Measurements from ENCODE around the gene FTCDNL1. TPM values are rescaled to one million over a fixed set of nuclear protein-coding genes. Genes with fewer than 3 reads are reported as not detected.

FTCDNL1 gene
- total and polyA plus RNA-seq, 9 of the 15 experiments (the other 6 are each of a cell fraction or from before 2014, with no cell fraction given): 0.13 to 0.58 (median 0.32) TPM

DNA sequence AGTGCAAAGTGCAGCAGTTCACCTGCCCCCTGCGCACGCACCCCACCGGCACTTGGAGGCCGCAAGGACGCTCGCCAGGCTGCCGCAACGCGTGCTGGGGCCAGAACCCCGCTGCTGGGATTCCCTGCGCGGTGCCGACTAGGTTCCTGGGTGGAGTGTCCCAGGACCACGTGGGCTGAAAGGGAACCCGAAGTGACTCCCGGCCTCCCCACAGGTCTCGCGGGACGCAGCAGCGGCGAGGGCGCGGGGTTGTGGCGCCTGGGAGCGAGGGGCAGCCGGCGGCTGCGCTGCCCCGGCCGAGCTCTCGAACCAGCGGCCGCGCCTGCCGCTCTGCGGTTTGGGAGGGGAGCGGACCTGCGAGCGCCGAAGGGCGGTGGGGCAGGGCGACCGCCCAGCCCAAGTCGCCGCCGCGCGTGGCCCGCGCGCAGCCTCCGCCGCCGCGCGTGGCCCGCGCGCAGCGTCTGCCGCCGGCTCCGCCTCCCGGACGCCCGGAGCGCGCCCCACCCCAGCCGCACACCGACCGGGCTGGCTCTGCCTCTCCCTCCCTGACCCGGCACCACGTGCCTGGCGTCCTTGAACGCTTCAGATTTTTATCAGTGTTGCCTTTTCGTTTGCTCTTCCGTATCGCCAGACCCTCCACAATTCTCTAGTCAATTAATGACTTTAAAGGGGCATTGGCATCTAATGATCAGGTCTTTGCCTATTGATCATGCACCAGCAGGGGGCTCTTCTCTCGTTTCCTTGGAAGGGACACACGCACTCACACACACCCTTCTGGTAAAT lies at the start of gene FTCDNL1 (continued):
- TF ChIP-seq ILF3 (IDR thresholded peaks at IDR 0.05; ENCODE audit: borderline replicate concordance) (no peak), ZNF12 (CRISPR knock-in tag; IDR thresholded peaks at IDR 0.05) (no peak), SLC30A9 (CRISPR knock-in tag; IDR thresholded peaks at IDR 0.05) (no peak), POLR2A (conservative IDR thresholded peaks at IDR 0.05) (peak; percentile 56; the same call in 1 of the 2 replicates), BRD9 (IDR thresholded peaks at IDR 0.05; ENCODE audit: low read depth, partially characterized antibody) (no peak), HDAC2 (IDR thresholded peaks at IDR 0.05) (0 out of 2 replicates have a peak, but pooled peaks have one; percentile 43), TAF1 (IDR thresholded peaks at IDR 0.05; ENCODE audit: control insufficient read depth, extremely low read depth, insufficient read depth, low read length, severe bottlenecking) (no peak)
- TF ChIP-seq, protein P1, sequence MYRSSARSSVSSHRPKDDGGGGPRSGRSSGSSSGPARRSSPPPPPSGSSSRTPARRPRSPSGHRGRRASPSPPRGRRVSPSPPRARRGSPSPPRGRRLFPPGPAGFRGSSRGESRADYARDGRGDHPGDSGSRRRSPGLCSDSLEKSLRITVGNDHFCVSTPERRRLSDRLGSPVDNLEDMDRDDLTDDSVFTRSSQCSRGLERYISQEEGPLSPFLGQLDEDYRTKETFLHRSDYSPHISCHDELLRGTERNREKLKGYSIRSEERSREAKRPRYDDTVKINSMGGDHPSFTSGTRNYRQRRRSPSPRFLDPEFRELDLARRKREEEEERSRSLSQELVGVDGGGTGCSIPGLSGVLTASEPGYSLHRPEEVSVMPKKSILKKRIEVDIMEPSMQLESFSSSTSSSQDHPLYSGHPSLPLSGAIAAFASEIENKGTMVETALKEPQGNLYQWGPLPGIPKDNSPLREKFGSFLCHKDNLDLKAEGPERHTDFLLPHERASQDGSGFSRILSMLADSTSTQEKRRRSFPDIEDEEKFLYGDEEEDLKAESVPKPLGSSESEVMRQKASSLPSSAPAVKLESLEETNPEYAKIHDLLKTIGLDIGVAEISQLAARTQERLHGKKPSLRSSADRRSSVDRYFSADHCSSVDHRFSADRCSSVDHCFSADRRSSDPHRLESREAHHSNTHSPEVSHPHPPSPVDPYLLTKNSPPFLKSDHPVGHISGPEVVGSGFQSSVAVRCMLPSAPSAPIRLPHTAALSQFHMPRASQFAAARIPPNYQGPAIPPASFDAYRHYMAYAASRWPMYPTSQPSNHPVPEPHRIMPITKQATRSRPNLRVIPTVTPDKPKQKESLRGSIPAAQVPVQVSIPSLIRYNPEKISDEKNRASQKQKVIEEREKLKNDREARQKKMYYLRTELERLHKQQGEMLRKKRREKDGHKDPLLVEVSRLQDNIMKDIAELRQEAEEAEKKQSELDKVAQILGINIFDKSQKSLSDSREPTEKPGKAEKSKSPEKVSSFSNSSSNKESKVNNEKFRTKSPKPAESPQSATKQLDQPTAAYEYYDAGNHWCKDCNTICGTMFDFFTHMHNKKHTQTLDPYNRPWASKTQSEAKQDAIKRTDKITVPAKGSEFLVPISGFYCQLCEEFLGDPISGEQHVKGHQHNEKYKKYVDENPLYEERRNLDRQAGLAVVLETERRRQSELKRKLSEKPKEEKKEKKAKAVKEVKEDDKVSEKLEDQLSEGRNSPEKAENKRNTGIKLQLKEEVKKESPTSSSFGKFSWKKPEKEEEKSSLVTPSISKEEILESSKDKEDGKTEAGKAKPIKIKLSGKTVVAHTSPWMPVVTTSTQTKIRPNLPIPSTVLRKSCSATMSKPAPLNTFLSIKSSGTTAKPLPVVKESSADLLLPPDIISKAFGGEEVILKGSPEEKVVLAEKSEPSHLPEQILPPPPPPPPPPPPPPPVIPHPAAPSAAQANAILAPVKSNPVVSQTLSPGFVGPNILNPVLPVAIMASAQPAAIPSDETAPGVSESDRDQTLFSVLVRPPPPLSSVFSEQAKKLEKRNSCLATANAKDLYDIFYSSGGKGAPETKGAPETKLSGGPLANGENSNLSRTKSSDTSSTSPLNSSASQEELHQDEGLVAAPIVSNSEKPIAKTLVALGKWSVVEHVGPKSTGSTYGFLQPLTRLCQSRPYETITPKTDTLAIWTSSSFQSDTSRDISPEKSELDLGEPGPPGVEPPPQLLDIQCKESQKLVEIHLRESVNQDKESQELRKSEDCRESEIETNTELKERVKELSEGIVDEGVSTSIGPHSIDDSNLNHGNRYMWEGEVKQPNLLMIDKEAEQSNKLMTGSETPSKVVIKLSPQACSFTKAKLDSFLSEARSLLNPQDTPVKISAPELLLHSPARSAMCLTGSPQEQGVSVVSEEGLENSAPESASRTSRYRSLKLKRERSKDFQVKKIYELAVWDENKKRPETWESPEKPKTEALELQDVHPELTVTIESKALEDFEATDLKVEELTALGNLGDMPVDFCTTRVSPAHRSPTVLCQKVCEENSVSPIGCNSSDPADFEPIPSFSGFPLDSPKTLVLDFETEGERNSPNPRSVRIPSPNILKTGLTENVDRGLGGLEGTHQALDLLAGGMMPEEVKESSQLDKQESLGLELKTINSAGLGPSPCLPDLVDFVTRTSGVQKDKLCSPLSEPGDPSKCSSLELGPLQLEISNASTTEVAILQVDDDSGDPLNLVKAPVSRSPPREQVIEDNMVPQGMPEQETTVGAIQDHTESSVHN (IDR thresholded peaks at IDR 0.05; ENCODE audit: borderline replicate concordance in 1 of 2, low read depth in 1 of 2): no peak
- TF ChIP-seq, protein P2, sequence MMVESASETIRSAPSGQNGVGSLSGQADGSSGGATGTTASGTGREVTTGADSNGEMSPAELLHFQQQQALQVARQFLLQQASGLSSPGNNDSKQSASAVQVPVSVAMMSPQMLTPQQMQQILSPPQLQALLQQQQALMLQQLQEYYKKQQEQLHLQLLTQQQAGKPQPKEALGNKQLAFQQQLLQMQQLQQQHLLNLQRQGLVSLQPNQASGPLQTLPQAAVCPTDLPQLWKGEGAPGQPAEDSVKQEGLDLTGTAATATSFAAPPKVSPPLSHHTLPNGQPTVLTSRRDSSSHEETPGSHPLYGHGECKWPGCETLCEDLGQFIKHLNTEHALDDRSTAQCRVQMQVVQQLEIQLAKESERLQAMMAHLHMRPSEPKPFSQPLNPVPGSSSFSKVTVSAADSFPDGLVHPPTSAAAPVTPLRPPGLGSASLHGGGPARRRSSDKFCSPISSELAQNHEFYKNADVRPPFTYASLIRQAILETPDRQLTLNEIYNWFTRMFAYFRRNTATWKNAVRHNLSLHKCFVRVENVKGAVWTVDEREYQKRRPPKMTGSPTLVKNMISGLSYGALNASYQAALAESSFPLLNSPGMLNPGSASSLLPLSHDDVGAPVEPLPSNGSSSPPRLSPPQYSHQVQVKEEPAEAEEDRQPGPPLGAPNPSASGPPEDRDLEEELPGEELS (CRISPR knock-in tag; IDR thresholded peaks at IDR 0.05; ENCODE audit: borderline replicate concordance): no peak
- TF ChIP-seq, protein P3, sequence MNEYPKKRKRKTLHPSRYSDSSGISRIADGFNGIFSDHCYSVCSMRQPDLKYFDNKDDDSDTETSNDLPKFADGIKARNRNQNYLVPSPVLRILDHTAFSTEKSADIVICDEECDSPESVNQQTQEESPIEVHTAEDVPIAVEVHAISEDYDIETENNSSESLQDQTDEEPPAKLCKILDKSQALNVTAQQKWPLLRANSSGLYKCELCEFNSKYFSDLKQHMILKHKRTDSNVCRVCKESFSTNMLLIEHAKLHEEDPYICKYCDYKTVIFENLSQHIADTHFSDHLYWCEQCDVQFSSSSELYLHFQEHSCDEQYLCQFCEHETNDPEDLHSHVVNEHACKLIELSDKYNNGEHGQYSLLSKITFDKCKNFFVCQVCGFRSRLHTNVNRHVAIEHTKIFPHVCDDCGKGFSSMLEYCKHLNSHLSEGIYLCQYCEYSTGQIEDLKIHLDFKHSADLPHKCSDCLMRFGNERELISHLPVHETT (CRISPR knock-in tag; conservative IDR thresholded peaks at IDR 0.05 in 1 of 2, IDR thresholded peaks at IDR 0.05 in 1 of 2): 0 out of 4 replicates have a peak, but pooled peaks of 1 of the 2 experiments have one; percentile 23
- TF ChIP-seq, protein P4, sequence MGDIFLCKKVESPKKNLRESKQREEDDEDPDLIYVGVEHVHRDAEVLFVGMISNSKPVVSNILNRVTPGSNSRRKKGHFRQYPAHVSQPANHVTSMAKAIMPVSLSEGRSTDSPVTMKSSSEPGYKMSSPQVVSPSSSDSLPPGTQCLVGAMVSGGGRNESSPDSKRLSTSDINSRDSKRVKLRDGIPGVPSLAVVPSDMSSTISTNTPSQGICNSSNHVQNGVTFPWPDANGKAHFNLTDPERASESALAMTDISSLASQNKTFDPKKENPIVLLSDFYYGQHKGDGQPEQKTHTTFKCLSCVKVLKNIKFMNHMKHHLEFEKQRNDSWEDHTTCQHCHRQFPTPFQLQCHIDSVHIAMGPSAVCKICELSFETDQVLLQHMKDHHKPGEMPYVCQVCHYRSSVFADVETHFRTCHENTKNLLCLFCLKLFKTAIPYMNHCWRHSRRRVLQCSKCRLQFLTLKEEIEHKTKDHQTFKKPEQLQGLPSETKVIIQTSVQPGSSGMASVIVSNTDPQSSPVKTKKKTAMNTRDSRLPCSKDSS (IDR thresholded peaks at IDR 0.05; ENCODE audit: low read depth, partially characterized antibody): no peak

All from K562 (cell line).